Gastroesophageal sphincter (tissue), 3 donors: ENCODE measurements around the gene IER2.

Source experiments
- CTCF ChIP-seq, 4 experiments: fragments of 200-600 bp in 2 of 4; fragments of 450-650 bp in 2 of 4; sonication (generic) in 1 of 4; IDR thresholded peaks; one replicate each; pipeline ENCODE4 v1.5.1; 2017 to 2019; ENCODE audit warnings: antibody characterized with exemption in 4 of 4, mild to moderate bottlenecking in 2 of 4, moderate library complexity in 2 of 4
- EP300 ChIP-seq: sonication (generic); formaldehyde crosslinking; IDR thresholded peaks from one replicate; pipeline ENCODE4 v1.6.1; 2017; ENCODE audit warnings: antibody characterized with exemption, mild to moderate bottlenecking
- POLR2A ChIP-seq, 2 donors: fragments of 450-650 bp; IDR thresholded peaks; one replicate each; pipeline ENCODE4 v1.6.1; 2017; ENCODE audit warnings: antibody characterized with exemption in 2 of 2, mild to moderate bottlenecking in 2 of 2, moderate library complexity in 1 of 2
- POLR2AphosphoS5 ChIP-seq: sonication (generic); formaldehyde crosslinking; IDR thresholded peaks from one replicate; pipeline ENCODE4 v1.6.1; 2017; ENCODE audit warnings: antibody characterized with exemption

GRCh38 chr19:13127811-13128575 is 22.2 kb upstream of the IER2 start:
- TF ChIP-seq CTCF (IDR thresholded peaks at IDR 0.05), result no peak
- TF ChIP-seq POLR2A (IDR thresholded peaks at IDR 0.05), result no peak
- no peak for TF ChIP-seq POLR2AphosphoS5
- TF ChIP-seq EP300, result no peak
